ENCODE results near the gene MEP1B.
"Not testable (repeated sequence)": the region's sequence is repeated elsewhere in the genome, so short reads cannot be mapped to it uniquely, and the experiment has no call there.

MEP1B gene

DNA sequence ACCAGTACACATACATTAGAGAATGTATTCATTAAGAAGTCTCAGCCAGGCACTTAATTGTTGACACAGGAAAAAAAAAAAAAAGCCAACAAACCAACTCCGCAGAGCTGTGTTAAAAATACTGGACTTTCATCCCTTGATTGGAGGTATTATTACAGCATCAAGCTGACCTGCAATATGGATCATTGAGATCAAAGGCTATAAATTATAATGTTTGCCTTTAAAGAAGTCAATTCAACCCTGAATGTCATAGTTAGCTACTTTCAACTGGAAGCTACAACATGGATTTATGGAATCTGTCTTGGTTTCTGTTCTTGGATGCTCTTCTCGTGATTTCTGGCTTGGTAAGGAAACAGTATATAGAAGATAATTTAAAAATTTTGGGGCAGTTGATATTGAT lies at the start of gene MEP1B:
Gene MEP1B (plus strand): TSS at position 250 of the 400 bp plus-strand sequence. CDS start 32 bp downstream, at position 282.
- peaks cover 10% of the 10 kb centered on the region for H3K27me3 Mint-ChIP-seq
- H3K27ac Mint-ChIP-seq: no peak within 1 kb of the TSS
- H3K4me1 Mint-ChIP-seq (ENCODE audit: low read depth): no peaks in the 10 kb centered on the region
- H3K4me3 Mint-ChIP-seq: no peak within 1 kb of the TSS
- peaks cover 4% of the 10 kb centered on the region for H3K9me3 Mint-ChIP-seq
- no peaks in the 10 kb centered on the region for H3K36me3 Mint-ChIP-seq (ENCODE audit: low read depth)

DNA sequence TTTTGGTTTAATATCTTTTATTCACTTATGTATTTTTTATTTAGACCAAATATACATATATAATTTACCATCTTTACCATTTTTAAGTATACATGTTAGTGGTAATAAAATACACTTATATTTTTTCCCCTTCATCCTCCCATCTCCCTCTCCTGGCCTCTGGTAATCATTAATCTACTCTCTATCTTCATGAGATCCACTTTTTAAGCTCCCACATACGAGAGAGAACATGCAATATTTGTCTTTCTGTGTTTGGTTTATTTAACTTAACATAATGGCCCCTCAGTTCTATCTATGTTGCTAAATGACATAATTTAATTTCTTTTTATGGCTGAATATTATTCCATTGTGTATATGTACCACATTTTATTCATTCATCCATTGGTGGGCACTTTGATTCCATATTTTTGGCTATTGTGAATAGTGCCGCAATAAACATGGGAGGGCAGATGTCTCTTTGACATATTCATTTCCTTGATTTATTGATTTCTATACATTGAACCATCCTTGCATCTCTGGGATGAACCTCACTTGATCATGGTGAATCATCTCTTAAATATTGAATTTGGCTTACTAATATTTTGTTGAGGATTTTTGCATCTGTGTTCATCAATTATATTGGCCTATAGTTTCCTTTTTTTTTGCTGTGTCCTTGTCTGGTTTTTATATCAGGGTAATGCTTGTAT lies 41.5 kb upstream of the MEP1B start:
- peaks cover 10% of the 10 kb centered on the region for H3K27me3 Mint-ChIP-seq
- H3K4me1 Mint-ChIP-seq (ENCODE audit: low read depth): peaks cover 7% of the 10 kb centered on the region
- H3K4me3 Mint-ChIP-seq: no peak overlapping the region
- no peak overlapping the region for H3K27ac Mint-ChIP-seq
- no peaks in the 10 kb centered on the region for H3K9me3 Mint-ChIP-seq
- no peaks in the 10 kb centered on the region for H3K36me3 Mint-ChIP-seq (ENCODE audit: low read depth)

DNA sequence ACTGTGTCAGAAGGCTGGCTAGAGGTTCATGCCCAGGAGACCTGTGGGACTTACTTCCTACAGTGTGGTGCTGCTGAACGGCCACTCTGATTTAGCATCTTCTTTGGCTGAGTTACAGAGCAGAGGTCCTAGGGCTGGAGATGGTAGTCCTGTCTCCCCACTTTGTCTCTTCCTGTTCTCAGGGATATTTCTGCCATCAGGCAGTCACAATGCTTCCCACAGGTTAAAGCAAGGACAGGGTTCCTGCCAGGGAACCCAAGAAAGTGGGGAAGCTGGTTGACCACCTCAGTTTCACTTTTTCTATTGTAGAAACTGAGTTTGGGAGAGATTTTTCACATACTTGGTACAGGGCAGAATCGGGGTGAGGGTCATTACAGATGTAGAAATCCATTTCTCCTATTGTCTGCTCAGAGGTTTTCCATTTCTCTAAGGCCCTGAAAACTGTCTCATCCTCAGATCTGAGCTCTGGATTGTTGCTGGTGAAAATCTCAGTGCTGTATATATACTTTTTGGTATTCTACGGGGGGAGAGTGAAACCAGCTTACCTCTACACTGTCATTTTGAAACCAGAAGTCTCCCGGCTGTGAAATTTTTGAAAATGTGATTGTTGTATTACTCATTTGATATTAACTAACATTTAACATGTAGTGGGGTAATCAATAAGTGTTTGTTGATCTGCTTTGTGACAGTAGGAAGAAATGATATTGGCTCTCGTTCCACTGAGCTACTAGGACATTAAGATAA lies 37.0 kb upstream of the MEP1B start:
- H3K27me3 Mint-ChIP-seq: peaks cover 14% of the 10 kb centered on the region
- no peak overlapping the region for H3K4me3 Mint-ChIP-seq
- H3K27ac Mint-ChIP-seq: no peak overlapping the region
- H3K9me3 Mint-ChIP-seq: no peaks in the 10 kb centered on the region
- no peaks in the 10 kb centered on the region for H3K36me3 Mint-ChIP-seq (ENCODE audit: low read depth)
- H3K4me1 Mint-ChIP-seq (ENCODE audit: low read depth): peaks cover 8% of the 10 kb centered on the region

DNA sequence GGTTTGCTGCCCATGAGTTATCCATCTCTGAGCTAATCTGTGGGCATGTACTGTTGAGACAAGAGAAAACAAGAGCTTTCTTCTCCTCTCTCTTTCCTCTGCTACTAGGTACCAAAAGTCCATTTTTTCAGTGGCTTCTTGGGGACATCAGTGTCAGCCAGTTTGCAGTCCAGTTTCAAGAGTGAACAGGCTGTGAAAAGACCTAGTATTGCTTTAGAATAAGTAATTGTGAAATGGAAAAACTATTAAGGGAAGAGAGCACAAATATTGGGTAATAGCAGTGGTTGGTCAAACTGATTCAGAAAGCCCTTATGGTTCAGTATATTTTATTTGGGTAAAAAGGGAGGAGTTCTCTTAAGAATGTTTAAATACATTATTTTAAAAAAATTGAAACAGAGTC lies 33.0 kb upstream of the MEP1B start:
- H3K9me3 Mint-ChIP-seq: no peaks in the 10 kb centered on the region
- H3K4me3 Mint-ChIP-seq: no peak overlapping the region
- H3K36me3 Mint-ChIP-seq (ENCODE audit: low read depth): no peaks in the 10 kb centered on the region
- peaks cover 13% of the 10 kb centered on the region for H3K4me1 Mint-ChIP-seq (ENCODE audit: low read depth)
- no peak overlapping the region for H3K27ac Mint-ChIP-seq
- peaks cover 8% of the 10 kb centered on the region for H3K27me3 Mint-ChIP-seq

DNA sequence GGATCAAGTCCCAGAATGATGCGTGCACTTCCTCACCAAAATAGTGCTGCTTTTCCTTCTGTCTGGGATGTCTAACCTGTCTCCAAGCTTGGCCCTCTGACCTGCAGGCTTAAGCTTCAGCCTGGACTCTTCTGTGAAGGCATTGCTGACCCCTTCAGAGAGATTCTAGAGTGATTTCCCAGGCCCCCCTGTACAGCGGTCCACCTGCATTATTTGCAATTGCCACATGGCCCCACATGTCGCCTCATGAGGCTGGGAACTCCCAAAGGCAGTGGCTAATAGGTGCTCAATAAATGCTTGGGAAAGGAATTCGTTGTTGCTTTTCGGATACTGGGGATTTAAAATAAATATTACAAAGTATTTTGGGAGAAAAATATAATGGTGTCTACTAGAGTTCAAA lies 32.3 kb upstream of the MEP1B start:
- Mint-ChIP-seq H3K27me3 (peaks cover 4% of the 10 kb centered on the region), H3K27ac (no peak overlapping the region), H3K36me3 (ENCODE audit: low read depth) (no peaks in the 10 kb centered on the region), H3K4me3 (no peak overlapping the region), H3K4me1 (ENCODE audit: low read depth) (peaks cover 13% of the 10 kb centered on the region), H3K9me3 (no peaks in the 10 kb centered on the region)

DNA sequence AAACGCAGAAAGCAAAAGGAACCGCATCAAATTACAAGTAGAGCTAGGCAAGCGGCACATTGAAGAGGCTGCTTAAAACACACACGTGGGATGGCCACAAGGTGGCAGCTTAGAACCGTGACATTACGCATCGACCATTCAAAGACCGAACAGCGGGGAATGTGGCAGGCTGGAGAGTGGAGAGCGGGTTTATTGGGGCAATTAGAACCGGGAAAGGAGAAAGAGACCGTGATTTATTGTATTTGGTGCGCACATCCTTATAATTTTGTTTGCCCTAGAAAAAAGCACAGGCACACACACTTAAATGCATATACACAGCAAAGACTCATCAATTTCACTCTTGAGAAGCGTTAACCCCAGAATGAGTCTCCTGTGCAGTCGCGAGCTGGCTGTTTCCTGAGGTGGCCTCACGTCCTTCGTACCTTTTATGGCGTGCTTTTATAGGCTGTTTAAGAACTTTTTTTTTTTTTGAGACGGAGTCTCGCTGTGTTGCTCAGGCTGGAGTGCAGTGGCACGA lies 31.7 kb upstream of the MEP1B start:
- Mint-ChIP-seq H3K4me3 (peak overlapping the region; percentile 63), H3K27me3 (peaks cover 4% of the 10 kb centered on the region), H3K27ac (no peak overlapping the region), H3K36me3 (ENCODE audit: low read depth) (no peaks in the 10 kb centered on the region), H3K4me1 (ENCODE audit: low read depth) (peaks cover 8% of the 10 kb centered on the region), H3K9me3 (no peaks in the 10 kb centered on the region)

DNA sequence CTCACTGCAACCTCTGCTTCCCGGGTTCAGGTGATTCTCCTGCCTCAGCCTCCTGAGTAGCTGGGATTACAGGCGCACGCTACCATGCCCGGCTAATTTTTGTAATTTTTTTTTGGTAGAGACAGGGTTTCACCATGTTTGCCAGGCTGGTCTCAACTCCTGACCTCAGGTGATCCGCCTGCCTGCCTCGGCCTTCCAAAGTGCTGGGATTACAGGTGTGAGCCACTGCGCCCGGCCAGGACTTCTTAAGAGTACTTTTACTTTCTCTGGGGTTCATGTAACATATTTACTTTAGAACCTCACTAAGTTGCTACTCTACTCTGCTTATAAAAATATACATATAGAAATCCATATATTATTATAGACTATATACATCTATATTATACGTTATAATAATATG lies 31.2 kb upstream of the MEP1B start:
- H3K4me3 Mint-ChIP-seq; H3K9me3 Mint-ChIP-seq; H3K36me3 Mint-ChIP-seq (ENCODE audit: low read depth): not testable (repeated sequence)

DNA sequence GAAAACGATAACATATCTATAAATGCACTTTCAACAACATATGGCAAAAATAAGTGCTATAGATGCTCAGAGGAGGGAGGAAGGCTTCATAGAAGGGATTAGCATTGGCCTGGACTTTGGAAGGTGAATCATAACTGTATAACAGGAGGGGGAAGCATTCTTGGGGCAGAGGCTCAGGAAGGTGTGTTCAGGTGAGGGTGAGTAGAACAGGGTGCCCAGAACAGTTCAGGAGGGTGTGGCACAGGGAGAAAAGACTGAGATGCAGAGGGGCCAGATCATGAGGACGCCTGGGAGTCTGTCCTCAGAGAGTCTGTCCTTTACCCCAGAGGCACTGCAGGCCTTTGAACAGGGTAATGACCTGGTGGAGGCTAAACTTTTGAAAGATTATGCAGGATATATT lies 29.3 kb upstream of the MEP1B start:
- H3K36me3 Mint-ChIP-seq (ENCODE audit: low read depth): no peaks in the 10 kb centered on the region
- peaks cover 4% of the 10 kb centered on the region for H3K27me3 Mint-ChIP-seq
- H3K27ac Mint-ChIP-seq: no peak overlapping the region
- H3K4me1 Mint-ChIP-seq (ENCODE audit: low read depth): peaks cover 6% of the 10 kb centered on the region
- H3K9me3 Mint-ChIP-seq: no peaks in the 10 kb centered on the region
- H3K4me3 Mint-ChIP-seq: no peak overlapping the region

More for the DNA sequence above, 31.2 kb upstream of the MEP1B start:
- H3K4me1 Mint-ChIP-seq (ENCODE audit: low read depth); H3K27ac Mint-ChIP-seq; H3K27me3 Mint-ChIP-seq: not testable (repeated sequence)

DNA sequence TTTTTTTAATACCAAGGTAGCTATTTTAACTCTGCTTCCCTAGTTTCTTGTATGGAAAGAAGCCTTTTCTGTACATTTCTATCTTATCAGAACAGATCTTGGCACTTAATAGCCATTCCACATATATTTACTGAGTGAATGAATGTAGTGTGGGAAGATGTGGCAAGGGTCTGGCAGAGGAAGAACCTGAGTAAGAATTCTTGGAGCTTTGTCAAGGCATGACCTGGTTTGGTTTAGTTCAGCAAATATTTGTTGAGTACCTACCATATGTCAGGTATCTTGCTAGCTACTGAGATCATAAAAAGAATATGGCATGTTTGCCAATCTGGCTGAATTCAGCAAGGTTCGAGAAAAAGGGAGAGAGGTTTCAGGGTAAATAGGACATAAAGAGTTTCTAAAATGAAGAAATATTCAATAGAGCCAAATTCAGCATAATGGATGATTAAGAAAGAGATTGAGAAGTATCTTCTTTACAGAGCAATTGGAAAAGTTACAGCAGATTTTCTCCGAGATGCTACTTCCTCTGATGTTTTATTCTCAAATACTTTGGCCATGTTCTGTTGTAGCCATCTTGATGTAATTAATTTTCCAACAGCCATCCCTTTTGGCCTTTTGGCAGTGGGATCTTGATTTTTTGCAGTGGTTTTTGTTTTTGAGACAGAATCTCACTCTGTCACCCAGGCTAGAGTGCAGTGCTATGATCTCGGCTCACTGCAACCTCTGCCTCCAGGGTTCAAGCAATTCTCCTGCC lies 21.7 kb upstream of the MEP1B start:
- no peak overlapping the region for H3K4me3 Mint-ChIP-seq
- no peaks in the 10 kb centered on the region for H3K4me1 Mint-ChIP-seq (ENCODE audit: low read depth)
- H3K27ac Mint-ChIP-seq: no peak overlapping the region
- H3K9me3 Mint-ChIP-seq: no peaks in the 10 kb centered on the region
- no peaks in the 10 kb centered on the region for H3K36me3 Mint-ChIP-seq (ENCODE audit: low read depth)
- H3K27me3 Mint-ChIP-seq: no peaks in the 10 kb centered on the region

DNA sequence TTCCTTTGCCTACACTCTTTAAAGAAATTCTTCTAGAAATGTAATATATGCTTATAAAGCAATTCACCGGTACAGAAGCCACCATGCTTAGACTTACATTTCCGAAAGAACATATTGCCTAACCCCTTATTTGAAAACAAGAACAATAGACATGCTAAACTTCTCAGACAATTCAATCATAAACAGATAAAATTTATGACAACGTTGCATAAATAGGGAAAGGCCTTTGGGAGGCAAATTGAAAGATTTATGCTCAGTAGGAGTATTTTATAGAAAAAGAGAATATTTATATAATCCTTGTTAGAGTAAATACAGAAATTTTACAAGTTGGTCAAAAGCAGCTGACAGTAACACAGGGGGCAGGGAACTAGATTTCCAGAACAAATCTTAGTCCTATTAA lies 16.2 kb upstream of the MEP1B start:
- Mint-ChIP-seq H3K9me3 (no peaks in the 10 kb centered on the region), H3K4me1 (ENCODE audit: low read depth) (no peaks in the 10 kb centered on the region), H3K27ac (no peak overlapping the region), H3K36me3 (ENCODE audit: low read depth) (no peaks in the 10 kb centered on the region), H3K4me3 (no peak overlapping the region), H3K27me3 (no peaks in the 10 kb centered on the region)

DNA sequence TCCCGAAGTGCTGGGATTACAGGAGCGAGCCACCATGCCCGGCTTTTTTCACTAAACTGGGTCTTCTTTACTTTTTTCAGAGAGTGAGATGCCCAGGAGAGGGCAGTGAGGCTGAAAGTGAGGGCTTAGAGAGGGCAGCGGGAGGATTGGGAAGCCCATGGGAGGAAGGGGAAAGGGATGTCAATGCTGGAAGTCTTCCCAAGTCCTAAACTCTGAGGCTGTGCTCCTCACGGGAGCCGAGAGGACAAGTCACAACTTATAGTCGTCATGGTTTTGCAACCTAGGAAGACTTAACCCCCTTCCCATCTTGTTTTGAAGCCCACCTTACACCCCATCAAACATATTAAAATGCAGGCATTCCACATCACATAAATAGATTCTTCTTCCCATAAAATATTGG lies 15.1 kb upstream of the MEP1B start:
- H3K9me3 Mint-ChIP-seq: no peaks in the 10 kb centered on the region
- no peaks in the 10 kb centered on the region for H3K27me3 Mint-ChIP-seq
- H3K36me3 Mint-ChIP-seq (ENCODE audit: low read depth): no peaks in the 10 kb centered on the region
- H3K27ac Mint-ChIP-seq: no peak overlapping the region
- no peak overlapping the region for H3K4me3 Mint-ChIP-seq
- H3K4me1 Mint-ChIP-seq (ENCODE audit: low read depth): no peaks in the 10 kb centered on the region

DNA sequence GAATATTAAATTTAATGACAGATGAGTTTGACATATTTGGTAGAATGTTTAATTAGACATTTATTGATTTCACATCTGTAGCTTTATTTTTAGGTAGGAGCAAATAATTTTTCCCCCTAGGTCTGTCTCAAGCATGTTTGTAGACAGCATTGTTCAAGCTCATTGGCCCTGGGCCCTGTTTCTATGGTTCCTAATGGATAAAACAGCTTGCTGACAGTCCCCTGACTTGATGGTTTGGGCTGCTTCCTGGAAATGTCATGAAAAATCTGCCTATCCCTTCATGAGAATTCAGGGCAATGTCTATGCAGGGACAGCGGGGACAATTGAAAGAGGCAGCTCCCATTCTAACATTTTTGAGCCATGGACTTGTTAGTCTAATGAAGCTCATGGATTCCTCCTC lies 14.6 kb upstream of the MEP1B start:
- Mint-ChIP-seq H3K36me3 (ENCODE audit: low read depth) (no peaks in the 10 kb centered on the region), H3K4me3 (no peak overlapping the region), H3K4me1 (ENCODE audit: low read depth) (no peaks in the 10 kb centered on the region), H3K27me3 (no peaks in the 10 kb centered on the region), H3K9me3 (no peaks in the 10 kb centered on the region), H3K27ac (no peak overlapping the region)

DNA sequence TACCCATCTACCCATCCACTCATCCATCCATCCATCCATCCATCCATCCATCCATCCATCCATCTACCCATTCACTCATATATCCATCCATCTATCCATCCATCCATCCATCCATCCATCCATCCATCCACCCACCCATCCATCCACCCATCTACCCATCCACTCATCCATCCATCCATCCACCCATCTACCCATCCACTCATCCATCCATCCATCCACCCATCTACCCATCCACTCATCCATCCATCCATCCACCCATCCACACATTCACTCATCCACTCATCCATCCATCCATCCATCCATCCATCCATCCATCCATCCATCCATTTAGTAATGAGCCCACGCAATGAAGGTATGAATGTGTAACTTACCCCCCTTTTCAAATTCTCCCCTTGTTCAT lies 13.1 kb upstream of the MEP1B start:
- H3K27ac Mint-ChIP-seq; H3K4me1 Mint-ChIP-seq (ENCODE audit: low read depth); H3K9me3 Mint-ChIP-seq; H3K4me3 Mint-ChIP-seq; H3K27me3 Mint-ChIP-seq; H3K36me3 Mint-ChIP-seq (ENCODE audit: low read depth): not testable (repeated sequence)

DNA sequence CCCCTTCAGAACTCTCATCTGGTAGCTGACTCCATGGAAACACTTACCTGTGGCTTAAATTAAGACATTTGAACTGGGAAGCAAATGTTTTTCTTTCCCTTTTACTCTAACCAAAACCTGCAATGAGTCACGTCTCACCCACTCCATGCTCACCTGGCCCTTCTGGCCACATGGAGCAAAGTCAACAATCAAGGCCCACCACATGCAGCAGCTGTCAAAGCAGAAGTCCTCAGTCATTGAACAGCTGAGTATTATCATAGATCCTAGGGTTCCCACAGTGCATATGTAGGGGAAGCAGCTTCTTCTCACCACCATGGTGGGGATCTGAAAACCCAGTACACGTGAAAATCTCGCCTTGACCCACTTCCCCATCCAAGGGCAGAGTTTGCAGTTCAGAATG lies 12.3 kb upstream of the MEP1B start:
- H3K27ac Mint-ChIP-seq: no peak overlapping the region
- H3K4me3 Mint-ChIP-seq: no peak overlapping the region
- H3K36me3 Mint-ChIP-seq (ENCODE audit: low read depth): no peaks in the 10 kb centered on the region
- no peaks in the 10 kb centered on the region for H3K9me3 Mint-ChIP-seq
- H3K27me3 Mint-ChIP-seq: no peaks in the 10 kb centered on the region
- H3K4me1 Mint-ChIP-seq (ENCODE audit: low read depth): no peaks in the 10 kb centered on the region

DNA sequence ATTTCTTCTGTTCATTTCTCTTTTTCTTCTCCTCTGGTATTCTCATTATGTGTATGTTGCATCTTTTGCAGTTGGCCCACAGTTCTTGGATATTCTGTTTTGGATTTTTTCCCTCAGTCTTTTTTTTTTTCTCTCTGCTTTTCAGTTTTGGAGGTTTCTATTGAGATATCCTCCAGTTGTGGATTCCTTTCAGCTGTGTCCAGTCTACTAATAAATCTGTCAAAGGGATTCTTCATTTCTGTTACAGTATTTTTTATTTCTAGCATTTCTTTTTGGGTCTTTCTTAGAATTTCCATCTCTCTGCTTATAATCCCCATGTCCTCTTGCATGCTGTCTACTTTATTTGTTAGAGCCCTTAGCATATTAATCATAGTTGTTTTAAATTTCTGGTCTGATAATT lies 6.3 kb upstream of the MEP1B start:
- Mint-ChIP-seq H3K36me3 (ENCODE audit: low read depth) (no peaks in the 10 kb centered on the region), H3K4me3 (no peak overlapping the region), H3K27me3 (peaks cover 15% of the 10 kb centered on the region), H3K9me3 (peaks cover 17% of the 10 kb centered on the region), H3K4me1 (ENCODE audit: low read depth) (no peaks in the 10 kb centered on the region), H3K27ac (no peak overlapping the region)
